HEK293 (cell line): ENCODE measurements around the gene MACROH2A1.

ENCODE experiments used
- BCL11A ChIP-seq: fragments of 450-650 bp; formaldehyde crosslinking; IDR thresholded peaks from 2 replicates; pipeline ENCODE4 v1.5.1; 2016; ENCODE audit warnings: low read depth, missing biosample characterization, missing genetic modification characterization
- KLF1 ChIP-seq: fragments of 450-650 bp; formaldehyde crosslinking; IDR thresholded peaks from 2 replicates; pipeline ENCODE4 v1.5.1; 2016; ENCODE audit warnings: missing biosample characterization, missing genetic modification characterization
- MZF1 ChIP-seq: fragments of 450-650 bp; formaldehyde crosslinking; IDR thresholded peaks from 2 replicates; pipeline ENCODE4 v1.5.1; 2017; ENCODE audit warnings: missing biosample characterization, missing genetic modification characterization, borderline replicate concordance
- WT1 ChIP-seq: fragments of 450-650 bp; formaldehyde crosslinking; IDR thresholded peaks from 2 replicates; pipeline ENCODE4 v1.5.1; 2016; ENCODE audit warnings: missing biosample characterization, missing genetic modification characterization
- YY1 ChIP-seq: fragments of 450-650 bp; formaldehyde crosslinking; IDR thresholded peaks from 2 replicates; pipeline ENCODE4 v1.5.1; 2018; ENCODE audit warnings: missing biosample characterization, missing genetic modification characterization
- ZFHX2 ChIP-seq: fragments of 450-650 bp; formaldehyde crosslinking; conservative IDR thresholded peaks from 2 replicates; pipeline ENCODE4 v1.5.1; 2016; ENCODE audit warnings: missing biosample characterization, missing genetic modification characterization
- ZNF223 ChIP-seq: fragments of 450-650 bp; formaldehyde crosslinking; IDR thresholded peaks from 2 replicates; pipeline ENCODE4 v1.5.1; 2016; ENCODE audit warnings: missing biosample characterization, missing genetic modification characterization
- ZNF23 ChIP-seq: fragments of 450-650 bp; formaldehyde crosslinking; IDR thresholded peaks from 2 replicates; pipeline ENCODE4 v1.5.1; 2016; ENCODE audit warnings: missing biosample characterization, missing genetic modification characterization, borderline replicate concordance
- ZNF394 ChIP-seq: fragments of 450-650 bp; formaldehyde crosslinking; IDR thresholded peaks from 2 replicates; pipeline ENCODE4 v1.5.1; 2016; ENCODE audit warnings: missing biosample characterization, missing genetic modification characterization, mild to moderate bottlenecking, moderate library complexity, borderline replicate concordance
- ZNF530 ChIP-seq: fragments of 450-650 bp; formaldehyde crosslinking; IDR thresholded peaks from 2 replicates; pipeline ENCODE4 v1.5.1; 2016; ENCODE audit warnings: low read depth, missing biosample characterization, missing genetic modification characterization
- ZNF626 ChIP-seq: fragments of 450-650 bp; sonication (Bioruptor Pico); formaldehyde crosslinking; IDR thresholded peaks from 2 replicates; pipeline ENCODE4 v1.5.1; 2018; ENCODE audit warnings: missing biosample characterization, missing genetic modification characterization, inconsistent platforms
- ZNF707 ChIP-seq: fragments of 450-650 bp; formaldehyde crosslinking; IDR thresholded peaks from 2 replicates; pipeline ENCODE4 v1.5.1; 2016; ENCODE audit warnings: missing biosample characterization, missing genetic modification characterization
- ZNF747 ChIP-seq: fragments of 450-650 bp; formaldehyde crosslinking; IDR thresholded peaks from 2 replicates; pipeline ENCODE4 v1.5.1; 2016; ENCODE audit warnings: missing biosample characterization, missing genetic modification characterization
- TF ChIP-seq, protein P1 (sequence below): fragments of 450-650 bp; formaldehyde crosslinking; IDR thresholded peaks from 2 replicates; pipeline ENCODE4 v1.5.1; 2016; ENCODE audit warnings: missing biosample characterization, missing genetic modification characterization

DNA sequence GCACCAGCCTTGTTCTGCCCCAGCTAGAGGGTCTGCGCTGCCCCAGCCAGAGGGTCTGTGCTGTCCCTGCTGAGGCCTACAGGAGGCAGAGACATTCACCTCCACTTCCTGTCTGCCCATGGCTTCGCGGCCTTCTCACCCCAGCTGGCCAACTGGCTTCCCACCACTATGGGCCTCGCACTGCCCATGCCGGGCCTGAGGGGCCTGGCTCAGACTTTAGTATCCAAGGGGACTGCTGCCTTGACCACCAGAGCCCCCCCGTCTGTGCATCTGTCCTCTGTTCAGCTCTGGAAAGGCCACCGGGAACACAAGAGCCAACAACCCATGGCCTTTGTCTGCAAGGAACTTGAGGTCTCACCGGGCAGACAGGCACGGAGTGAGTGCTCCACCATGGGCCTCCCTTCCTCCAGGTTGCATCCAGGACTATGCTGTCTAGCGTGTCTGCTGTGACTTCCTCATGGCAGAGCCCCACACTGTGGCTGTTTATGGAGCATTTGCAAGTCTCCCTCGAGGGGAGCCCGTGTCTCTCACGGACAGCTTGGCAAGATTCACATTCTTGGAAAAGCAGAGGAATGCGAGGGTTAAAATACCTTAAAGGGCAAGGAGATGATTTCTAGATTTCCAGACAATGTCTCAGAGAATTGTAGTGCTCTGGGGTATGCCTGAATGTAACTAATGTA lies 46.4 kb upstream of the MACROH2A1 start:
- TF ChIP-seq ZNF394 (tag by site-specific recombination) = no peak
- TF ChIP-seq ZFHX2 = no peak
- TF ChIP-seq ZNF530 (tag by site-specific recombination) = no peak
- no peak for TF ChIP-seq YY1 (tag by site-specific recombination)
- TF ChIP-seq, protein P1, sequence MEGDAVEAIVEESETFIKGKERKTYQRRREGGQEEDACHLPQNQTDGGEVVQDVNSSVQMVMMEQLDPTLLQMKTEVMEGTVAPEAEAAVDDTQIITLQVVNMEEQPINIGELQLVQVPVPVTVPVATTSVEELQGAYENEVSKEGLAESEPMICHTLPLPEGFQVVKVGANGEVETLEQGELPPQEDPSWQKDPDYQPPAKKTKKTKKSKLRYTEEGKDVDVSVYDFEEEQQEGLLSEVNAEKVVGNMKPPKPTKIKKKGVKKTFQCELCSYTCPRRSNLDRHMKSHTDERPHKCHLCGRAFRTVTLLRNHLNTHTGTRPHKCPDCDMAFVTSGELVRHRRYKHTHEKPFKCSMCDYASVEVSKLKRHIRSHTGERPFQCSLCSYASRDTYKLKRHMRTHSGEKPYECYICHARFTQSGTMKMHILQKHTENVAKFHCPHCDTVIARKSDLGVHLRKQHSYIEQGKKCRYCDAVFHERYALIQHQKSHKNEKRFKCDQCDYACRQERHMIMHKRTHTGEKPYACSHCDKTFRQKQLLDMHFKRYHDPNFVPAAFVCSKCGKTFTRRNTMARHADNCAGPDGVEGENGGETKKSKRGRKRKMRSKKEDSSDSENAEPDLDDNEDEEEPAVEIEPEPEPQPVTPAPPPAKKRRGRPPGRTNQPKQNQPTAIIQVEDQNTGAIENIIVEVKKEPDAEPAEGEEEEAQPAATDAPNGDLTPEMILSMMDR (tag by site-specific recombination) = no peak
- TF ChIP-seq ZNF223 (tag by site-specific recombination) = no peak
- TF ChIP-seq KLF1 (tag by site-specific recombination) = no peak
- TF ChIP-seq ZNF626 (tag by site-specific recombination) = no peak
- TF ChIP-seq ZNF707 (tag by site-specific recombination) = no peak
- no peak for TF ChIP-seq MZF1 (tag by site-specific recombination)
- no peak for TF ChIP-seq BCL11A
- TF ChIP-seq ZNF23 = no peak
- TF ChIP-seq ZNF747 (tag by site-specific recombination) = no peak
- no peak for TF ChIP-seq WT1 (tag by site-specific recombination)
